Measurements from ENCODE around the gene IFFO2.

DNA sequence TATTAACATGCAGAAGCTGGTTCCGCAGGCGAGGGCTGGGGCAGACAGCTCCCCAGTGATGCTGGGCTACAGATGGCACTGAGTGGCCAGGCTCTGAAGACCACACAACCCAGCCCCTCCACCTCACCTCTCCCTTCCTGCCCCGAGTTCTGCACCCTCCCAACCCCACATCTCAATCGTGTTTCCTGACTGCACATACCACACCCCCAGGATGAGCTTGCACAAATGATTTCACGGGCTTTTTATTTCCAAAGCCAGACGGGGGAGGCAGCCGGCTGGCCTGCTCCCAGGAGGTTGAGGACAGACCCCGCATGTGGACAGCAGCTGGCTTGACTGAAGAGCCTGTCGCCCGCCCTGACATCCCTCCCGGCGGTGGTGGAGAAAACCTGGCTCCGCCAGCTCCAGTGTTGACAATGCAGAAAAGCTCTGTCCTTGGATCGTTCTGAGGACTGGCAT, 32.7 kb downstream of the IFFO2 start:
- TF ChIP-seq POLR2A (IDR thresholded peaks at IDR 0.05; ENCODE audit: low read length) (no peak), GATA1 (IDR thresholded peaks at IDR 0.05; ENCODE audit: low read depth, low read length) (no peak)
